GM18511 (cell line): ENCODE data around the gene GYS2.
"Not testable (repeated sequence)": the region's sequence is repeated elsewhere in the genome, so short reads cannot be mapped to it uniquely, and the experiment has no call there.

ENCODE experiments used
- ATAC-seq: cut with Tn5 transposase; IDR thresholded peaks from one replicate; pipeline ENCODE4 v1.9.1; 2021; ENCODE audit warnings: mild to moderate bottlenecking, moderate library complexity; ENCODE audit not compliant: unreplicated experiment

GYS2 gene

GRCh38 chr12:21602774-21603173 lies 1.9 kb downstream of the GYS2 start:
- ATAC-seq, result no peak

GRCh38 chr12:21600196-21600595 lies 4.5 kb downstream of the GYS2 start:
- no peak for ATAC-seq

- peak; percentile 68 for ATAC-seq
These were observed 5.3 kb downstream of the GYS2 start for GRCh38 chr12:21599143-21599999.

- ATAC-seq, result no peak
These were observed 6.0 kb downstream of the GYS2 start for GRCh38 chr12:21598651-21599050.

GRCh38 chr12:21595356-21595755 lies 9.3 kb downstream of the GYS2 start:
- not testable (repeated sequence) for ATAC-seq

GRCh38 chr12:21585485-21585884 lies 19.2 kb downstream of the GYS2 start:
- ATAC-seq, result no peak

GRCh38 chr12:21584403-21585182 lies 20.1 kb downstream of the GYS2 start:
- ATAC-seq, result not testable (repeated sequence)

GRCh38 chr12:21583587-21583986 lies 21.1 kb downstream of the GYS2 start:
- no peak for ATAC-seq

- no peak for ATAC-seq
These were observed 23.7 kb downstream of the GYS2 start for GRCh38 chr12:21580748-21581516.

GRCh38 chr12:21577516-21577915 lies 27.1 kb downstream of the GYS2 start:
- ATAC-seq, result no peak

GRCh38 chr12:21576431-21576830 lies 28.2 kb downstream of the GYS2 start:
- ATAC-seq, result no peak

- ATAC-seq, result no peak
These were observed 30.8 kb downstream of the GYS2 start for GRCh38 chr12:21573733-21574358.

GRCh38 chr12:21571046-21571445 lies 33.6 kb downstream of the GYS2 start:
- no peak for ATAC-seq

GRCh38 chr12:21568115-21568514 lies 36.5 kb downstream of the GYS2 start:
- no peak for ATAC-seq

- no peak for ATAC-seq
These were observed 37.7 kb downstream of the GYS2 start for GRCh38 chr12:21566907-21567394.

- ATAC-seq, result no peak
These were observed 38.3 kb downstream of the GYS2 start for GRCh38 chr12:21566223-21566906.

GRCh38 chr12:21562859-21563258 lies 41.8 kb downstream of the GYS2 start:
- no peak for ATAC-seq

- no peak for ATAC-seq
These were observed 43.5 kb downstream of the GYS2 start for GRCh38 chr12:21561158-21561557.

- ATAC-seq, result no peak
These were observed 44.6 kb downstream of the GYS2 start for GRCh38 chr12:21559855-21560569.
